Loucy (cell line): ENCODE results near the gene ANKRD26.

ENCODE experiments used
- CTCF ChIP-seq: fragments of 200-600 bp; sonication (generic); conservative IDR thresholded peaks from 2 replicates; pipeline ENCODE4 v1.5.1; 2014; ENCODE audit warnings: mild to moderate bottlenecking, antibody characterized with exemption, low read length
- EZH2phosphoT487 ChIP-seq: fragments of 200-600 bp; IDR thresholded peaks from 2 replicates; pipeline ENCODE4 v1.6.1; 2018; ENCODE audit warnings: antibody characterized with exemption, mild to moderate bottlenecking, moderate library complexity, borderline replicate concordance

- TF ChIP-seq CTCF (no peak), EZH2phosphoT487 (no peak)
Observed at GRCh38 chr10:27134371-27134770, 34.1 kb upstream of the ANKRD26 start.
